Activated CD8-positive, alpha-beta T cell treated with anti-CD3 and anti-CD28 coated beads for 36 hours (primary cell): ENCODE results near the gene ZNF236. TPM values are rescaled to one million over a fixed set of nuclear protein-coding genes. Genes with fewer than 3 reads are reported as not detected.

Experiments
- ATAC-seq: fragments of 200-7000 bp; cut with Tn5 transposase; one replicate; pipeline ENCODE4 v1.10.0; 2021; ENCODE audit warnings: mild to moderate bottlenecking, moderate library complexity
- CTCF ChIA-PET: fragments of 350-600 bp; sonication (Branson Sonifier 250); formaldehyde crosslinking; loops from one replicate; lab custom pipeline; 2021; ENCODE audit warnings: antibody characterized with exemption; lab: Charles Lee
- POLR2A ChIA-PET: fragments of 350-600 bp; sonication (Branson Sonifier 250); formaldehyde crosslinking; loops from one replicate; lab custom pipeline; 2021; ENCODE audit warnings: antibody characterized with exemption; lab: Charles Lee
- DNase-seq: peaks from one replicate; pipeline ENCODE4 v3.0.0-alpha.2; 2020
- H3K27ac Mint-ChIP-seq: one replicate; pipeline ENCODE4 v1.8.0; 2021; ENCODE audit warnings: mild to moderate bottlenecking, mixed read lengths
- H3K27me3 Mint-ChIP-seq: one replicate; pipeline ENCODE4 v1.8.0; 2021; ENCODE audit warnings: mixed read lengths
- H3K36me3 Mint-ChIP-seq: one replicate; pipeline ENCODE4 v1.8.0; 2021; ENCODE audit warnings: low read depth, mixed read lengths
- H3K4me1 Mint-ChIP-seq: one replicate; pipeline ENCODE4 v1.8.0; 2021; ENCODE audit warnings: low read depth, mixed read lengths
- H3K4me3 Mint-ChIP-seq: one replicate; pipeline ENCODE4 v1.8.0; 2021; ENCODE audit warnings: mild to moderate bottlenecking, moderate library complexity, mixed read lengths
- H3K9me3 Mint-ChIP-seq: one replicate; pipeline ENCODE4 v1.8.0; 2021; ENCODE audit warnings: mixed read lengths
- CTCF ChIP-seq: fragments of 200-600 bp; IDR thresholded peaks from one replicate; pipeline ENCODE4 v1.8.0; 2022; ENCODE audit warnings: antibody characterized with exemption, mild to moderate bottlenecking
- intact Hi-C: fragments of 100-400 bp; cut with micrococcal nuclease; formaldehyde crosslinking; loops from one replicate; pipeline ENCODE4 v1.10.0; 2022
- total RNA-seq, 2 experiments: library from RNA; stranded (reverse); gene quantifications; one replicate each; pipeline ENCODE4 v1.2.3, GENCODE V29; 2021

The ZNF236 gene
- total RNA-seq, 2 experiments from 2014 or later, result 12.7 to 15.2 TPM

GRCh38 chr18:76983613-76984051, 161.3 kb downstream of the ZNF236 start:
- ATAC-seq, result peak; percentile 9
- no peaks in the 10 kb centered on the region for H3K9me3 Mint-ChIP-seq
- no peaks in the 10 kb centered on the region for H3K27me3 Mint-ChIP-seq
- H3K4me1 Mint-ChIP-seq, result peaks cover 6% of the 10 kb centered on the region
- intact Hi-C loops, result loop anchor here (2.0 to 5.0 kb wide), 2 partner anchors 106 to 181 kb away; no protein-coding TSS in a partner anchor
- H3K4me3 Mint-ChIP-seq, result no peak overlapping the region
- ChIA-PET POLR2A (interaction anchor here (1.2 kb wide), 2 partner anchors 23 to 24 kb away, joined by 3 to 4 read pairs; no protein-coding TSS in a partner anchor), CTCF (interaction anchor here (0.6 to 5.0 kb wide), 33 partner anchors 9 to 667 kb away, joined by 3 to 88 read pairs (median 4); no protein-coding TSS in a partner anchor)
- no peak for DNase-seq
- H3K36me3 Mint-ChIP-seq, result no peaks in the 10 kb centered on the region
- TF ChIP-seq CTCF, result no peak
- H3K27ac Mint-ChIP-seq, result no peak overlapping the region

- DNase-seq (no peak), ATAC-seq (no peak)
- intact Hi-C loops, result loop anchor here (5.0 kb wide), 1 partner anchor 107 kb away; no protein-coding TSS in a partner anchor
- Mint-ChIP-seq H3K27ac (no peak overlapping the region), H3K4me1 (peaks cover 6% of the 10 kb centered on the region), H3K27me3 (no peaks in the 10 kb centered on the region), H3K9me3 (no peaks in the 10 kb centered on the region), H3K4me3 (no peak overlapping the region), H3K36me3 (no peaks in the 10 kb centered on the region)
- CTCF ChIA-PET, result interaction anchor here (0.7 to 5.0 kb wide), 23 partner anchors 9 to 666 kb away, joined by 3 to 88 read pairs (median 6); no protein-coding TSS in a partner anchor
- no peak for TF ChIP-seq CTCF
- POLR2A ChIA-PET, result interaction anchor here (1.2 kb wide), 1 partner anchor 22 kb away, joined by 4 read pairs; no protein-coding TSS in a partner anchor
These were observed 162.1 kb downstream of the ZNF236 start for GRCh38 chr18:76984193-76985155.

DNA sequence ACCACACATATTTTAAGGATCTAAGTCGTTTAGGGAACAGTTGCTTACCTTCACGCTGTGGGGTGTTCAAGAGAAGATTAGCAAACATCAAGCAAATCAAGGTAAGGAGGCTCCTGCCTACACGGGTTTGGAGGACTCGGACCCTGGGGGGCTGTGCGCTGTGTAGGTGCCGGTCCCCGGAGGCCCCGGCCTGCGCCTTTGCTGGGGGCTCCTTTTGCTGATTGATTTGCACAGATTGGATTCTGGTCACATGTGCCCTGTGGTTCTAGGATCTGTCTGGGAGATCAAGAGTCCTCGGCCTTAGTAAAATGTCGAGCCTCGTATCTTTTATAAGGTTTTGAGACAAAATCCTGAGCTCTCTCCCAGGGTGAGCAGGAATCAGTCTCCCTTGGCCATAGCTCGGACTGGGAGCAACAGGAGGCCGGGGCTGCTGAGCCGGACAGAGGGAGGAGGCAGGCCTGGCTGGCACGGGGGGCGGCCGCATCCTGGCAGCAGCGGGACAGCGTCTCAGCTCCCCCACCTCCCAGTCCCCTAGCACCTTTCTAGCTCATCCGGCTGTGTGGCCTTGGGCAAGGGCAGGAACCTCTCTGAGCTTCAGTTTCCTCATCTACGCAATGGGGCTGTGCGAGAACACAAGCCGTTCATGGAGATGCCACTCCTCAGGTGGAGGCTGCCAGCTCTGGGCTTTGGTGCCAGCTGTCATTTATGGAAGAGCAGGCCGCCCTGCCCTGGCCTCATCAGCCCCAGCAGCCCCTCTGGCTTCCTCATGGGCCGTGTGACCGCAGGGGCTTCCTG, 163.0 kb downstream of the ZNF236 start:
- Mint-ChIP-seq H3K27me3 (no peaks in the 10 kb centered on the region), H3K27ac (no peak overlapping the region), H3K36me3 (no peaks in the 10 kb centered on the region), H3K9me3 (no peaks in the 10 kb centered on the region), H3K4me3 (no peak overlapping the region), H3K4me1 (peaks cover 6% of the 10 kb centered on the region)
- no peak for TF ChIP-seq CTCF
- ATAC-seq, result no peak
- intact Hi-C loops, result no loop called here
- POLR2A ChIA-PET, result interaction anchor here (1.3 kb wide), 1 partner anchor 12 kb away, joined by 4 read pairs; no protein-coding TSS in a partner anchor
- CTCF ChIA-PET, result interaction anchor here (0.7 to 5.0 kb wide), 8 partner anchors 10 to 225 kb away, joined by 3 to 88 read pairs (median 17); no protein-coding TSS in a partner anchor
- no peak for DNase-seq

DNA sequence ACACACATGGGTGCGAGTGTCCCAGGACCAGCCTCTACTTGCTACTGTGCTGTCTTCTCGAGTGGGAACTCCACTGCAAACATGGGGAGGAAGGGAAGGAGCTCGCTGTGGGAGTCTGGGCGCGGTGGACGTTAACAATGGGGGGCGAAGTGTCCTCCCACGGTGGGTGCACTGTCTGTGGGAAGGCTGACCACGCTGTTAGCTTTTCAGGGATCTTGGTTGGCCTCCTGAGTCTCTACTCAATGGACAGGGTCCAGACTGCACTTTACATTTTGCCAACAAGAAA, 163.5 kb downstream of the ZNF236 start:
- DNase-seq, result no peak
- intact Hi-C loops, result no loop called here
- Mint-ChIP-seq H3K4me1 (peaks cover 6% of the 10 kb centered on the region), H3K36me3 (no peaks in the 10 kb centered on the region), H3K27me3 (no peaks in the 10 kb centered on the region), H3K27ac (no peak overlapping the region), H3K9me3 (no peaks in the 10 kb centered on the region), H3K4me3 (no peak overlapping the region)
- CTCF ChIA-PET, result interaction anchor here (0.7 to 5.0 kb wide), 5 partner anchors 14 to 225 kb away, joined by 3 to 88 read pairs (median 37); no protein-coding TSS in a partner anchor
- TF ChIP-seq CTCF, result no peak
- POLR2A ChIA-PET, result interaction anchor here (1.3 kb wide), 1 partner anchor 11 kb away, joined by 4 read pairs; no protein-coding TSS in a partner anchor
- no peak for ATAC-seq
